ENCODE results near the gene CCDC158. TPM values are rescaled to one million over a fixed set of nuclear protein-coding genes. Genes with fewer than 3 reads are reported as not detected.

The CCDC158 gene
- total and polyA plus RNA-seq, 12 donors: 0.01 to 1.0 (median 0.29) TPM

DNA sequence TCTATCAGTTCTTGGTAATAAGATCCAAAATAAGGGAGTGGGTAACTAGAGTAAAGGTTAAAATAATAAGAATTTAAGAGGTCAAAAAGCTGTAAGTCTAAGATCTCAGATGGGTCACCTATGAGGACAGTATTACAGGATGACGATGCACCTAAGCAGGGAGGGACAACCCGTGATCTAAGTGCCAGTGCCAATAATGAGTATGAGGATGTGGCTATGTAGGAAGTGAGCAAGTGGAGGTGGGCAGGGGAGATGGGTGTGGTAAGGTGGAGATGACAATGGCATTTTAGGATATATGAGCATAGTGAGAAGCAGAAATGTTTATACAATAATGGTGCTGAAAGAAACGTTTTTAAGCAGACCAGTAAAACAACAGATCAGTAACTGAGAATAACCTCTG, 19.3 kb downstream of the CCDC158 start:
- Histone ChIP-seq H3K27ac (no peak overlapping the region), H3K36me3 (no peaks in the 10 kb centered on the region), H3K9me3 (no peaks in the 10 kb centered on the region), H3K27me3 (peaks cover 0 to 8% (median 0%) of the 10 kb centered on the region in 7 donors), H3K4me3 (no peak overlapping the region), H3K4me1 (no peaks in the 10 kb centered on the region)
- ATAC-seq (no peak), DNase-seq (no peak)
- intact Hi-C loops (cut with DNase I): no loop called here
- TF ChIP-seq, protein P1, sequence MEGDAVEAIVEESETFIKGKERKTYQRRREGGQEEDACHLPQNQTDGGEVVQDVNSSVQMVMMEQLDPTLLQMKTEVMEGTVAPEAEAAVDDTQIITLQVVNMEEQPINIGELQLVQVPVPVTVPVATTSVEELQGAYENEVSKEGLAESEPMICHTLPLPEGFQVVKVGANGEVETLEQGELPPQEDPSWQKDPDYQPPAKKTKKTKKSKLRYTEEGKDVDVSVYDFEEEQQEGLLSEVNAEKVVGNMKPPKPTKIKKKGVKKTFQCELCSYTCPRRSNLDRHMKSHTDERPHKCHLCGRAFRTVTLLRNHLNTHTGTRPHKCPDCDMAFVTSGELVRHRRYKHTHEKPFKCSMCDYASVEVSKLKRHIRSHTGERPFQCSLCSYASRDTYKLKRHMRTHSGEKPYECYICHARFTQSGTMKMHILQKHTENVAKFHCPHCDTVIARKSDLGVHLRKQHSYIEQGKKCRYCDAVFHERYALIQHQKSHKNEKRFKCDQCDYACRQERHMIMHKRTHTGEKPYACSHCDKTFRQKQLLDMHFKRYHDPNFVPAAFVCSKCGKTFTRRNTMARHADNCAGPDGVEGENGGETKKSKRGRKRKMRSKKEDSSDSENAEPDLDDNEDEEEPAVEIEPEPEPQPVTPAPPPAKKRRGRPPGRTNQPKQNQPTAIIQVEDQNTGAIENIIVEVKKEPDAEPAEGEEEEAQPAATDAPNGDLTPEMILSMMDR (IDR thresholded peaks at IDR 0.05): no peak
- 77 to 84% methylated on average over 3 of the region's 3 CpGs for WGBS, 2 donors

DNA sequence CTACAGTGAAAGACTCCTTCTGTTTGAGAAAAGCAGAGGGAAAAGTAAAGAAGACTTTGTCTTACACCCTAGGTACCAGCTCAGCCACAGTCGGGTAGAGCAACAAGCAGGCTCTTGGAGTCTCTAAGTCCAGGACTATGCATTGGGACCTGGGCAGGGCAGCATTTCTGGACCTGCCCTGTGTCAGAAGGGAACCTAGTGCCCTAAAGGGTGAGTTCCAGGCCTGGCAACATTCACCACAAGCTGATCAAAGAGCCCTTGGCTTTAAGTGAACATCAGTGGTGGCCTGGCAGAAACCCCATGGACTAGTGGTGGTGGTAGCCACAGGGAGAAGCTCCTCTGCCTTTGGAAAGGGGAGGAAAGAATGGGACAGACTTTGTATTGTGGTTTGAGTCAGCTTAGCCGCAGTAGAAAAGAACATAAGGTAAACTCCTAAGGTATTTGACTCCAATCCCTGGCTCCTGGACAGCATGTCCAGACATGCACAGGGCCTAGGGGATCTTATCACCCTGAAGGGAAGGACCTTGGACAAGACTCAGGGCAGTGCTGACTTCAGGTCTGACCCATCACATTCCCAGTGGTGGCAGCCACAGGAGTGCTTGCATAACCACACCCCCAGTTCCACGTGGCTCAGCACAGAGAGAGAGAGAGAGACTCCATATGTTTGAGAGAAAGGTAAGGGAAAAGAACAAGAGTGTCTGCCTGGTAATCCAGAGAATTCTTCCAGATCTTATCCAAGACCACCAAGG, 32.6 kb downstream of the CCDC158 start:
- Histone ChIP-seq H3K4me3 (no peak overlapping the region), H3K27me3 (no peaks in the 10 kb centered on the region), H3K36me3 (no peaks in the 10 kb centered on the region), H3K4me1 (no peaks in the 10 kb centered on the region), H3K27ac (no peak overlapping the region), H3K9me3 (peaks cover 0 to 44% (median 5%) of the 10 kb centered on the region in 11 donors)
- 73 to 83% methylated on average over 3 of the region's 3 CpGs for WGBS, 2 donors
- TF ChIP-seq, protein P1 (IDR thresholded peaks at IDR 0.05): no peak
- intact Hi-C loops (cut with DNase I): no loop called here
- no peak for DNase-seq
- no peak for ATAC-seq

DNA sequence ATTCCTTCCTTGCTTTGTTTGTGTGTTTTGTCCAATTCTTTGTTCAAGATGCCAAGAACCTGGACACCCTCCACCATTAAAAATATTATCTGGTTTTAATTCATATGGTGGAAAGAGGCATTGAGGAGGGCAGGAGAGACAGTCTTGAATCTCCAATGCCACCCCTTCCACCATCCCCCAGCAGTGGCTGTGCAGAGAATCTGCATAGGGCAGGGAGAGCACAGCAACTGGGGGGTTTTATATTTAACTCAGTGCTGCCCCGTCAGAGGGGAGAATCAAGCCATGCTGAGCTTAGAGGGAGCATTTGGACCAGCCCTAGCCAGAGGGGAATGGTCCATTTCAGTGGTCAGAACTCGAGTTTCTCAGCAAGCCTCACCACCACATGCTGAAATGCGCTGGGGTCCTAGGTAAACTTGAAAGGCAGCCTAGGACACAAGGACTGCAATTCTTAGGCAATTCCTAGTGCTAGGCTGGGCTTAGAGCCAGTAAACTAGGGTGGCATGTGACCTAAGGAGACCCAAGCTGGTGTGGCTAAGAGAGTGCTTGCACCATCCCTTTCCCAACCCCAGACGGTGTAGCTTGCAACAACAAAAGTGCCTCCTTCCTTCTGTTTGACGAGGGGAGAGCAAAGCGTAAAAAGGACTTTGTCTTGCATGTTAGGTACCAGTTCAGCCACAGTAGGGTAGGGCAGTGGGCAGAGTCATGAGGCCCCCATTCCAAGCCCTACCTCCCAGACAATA, 34.2 kb downstream of the CCDC158 start:
- H3K36me3 ChIP-seq: no peaks in the 10 kb centered on the region
- no peak overlapping the region for H3K4me3 ChIP-seq
- DNase-seq: no peak
- TF ChIP-seq, protein P1 (IDR thresholded peaks at IDR 0.05): no peak
- no peaks in the 10 kb centered on the region for H3K27me3 ChIP-seq
- ATAC-seq: peak in 1 of 8 donors; percentile 18
- H3K9me3 ChIP-seq: peaks cover 0 to 31% (median 5%) of the 10 kb centered on the region in 11 donors
- H3K27ac ChIP-seq: no peak overlapping the region
- WGBS, 2 donors: 84 to 87% methylated on average over 6 of the region's 6 CpGs
- H3K4me1 ChIP-seq: no peaks in the 10 kb centered on the region
- intact Hi-C loops (cut with DNase I): no loop called here

DNA sequence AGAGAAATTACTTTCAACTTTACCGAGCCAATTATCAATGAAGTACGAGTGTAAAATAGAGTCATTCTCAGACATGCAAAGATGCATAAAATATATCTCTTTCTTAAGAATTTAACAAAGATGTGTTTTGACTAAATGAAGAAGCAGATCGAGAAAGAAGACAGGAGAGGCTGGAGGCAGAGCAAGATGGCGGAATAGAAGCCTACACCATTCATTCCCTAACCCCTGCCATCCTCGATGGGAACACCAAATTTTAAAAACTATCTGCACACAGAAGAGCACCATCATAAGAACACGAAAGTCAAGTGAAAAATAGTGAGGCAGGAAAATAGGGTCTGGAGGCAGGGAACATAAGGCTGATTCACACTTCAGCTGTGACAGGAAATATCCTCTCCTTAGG, 35.0 kb downstream of the CCDC158 start:
- H3K27ac ChIP-seq: no peak overlapping the region
- DNase-seq (no peak), ATAC-seq (no peak)
- intact Hi-C loops (cut with DNase I): no loop called here
- no peaks in the 10 kb centered on the region for H3K4me1 ChIP-seq
- WGBS, 2 donors: 90 to 91% methylated on average over 6 of the region's 6 CpGs
- no peaks in the 10 kb centered on the region for H3K36me3 ChIP-seq
- H3K4me3 ChIP-seq: no peak overlapping the region
- peaks cover 0 to 27% (median 5%) of the 10 kb centered on the region in 11 donors for H3K9me3 ChIP-seq
- no peaks in the 10 kb centered on the region for H3K27me3 ChIP-seq
- TF ChIP-seq, protein P1 (IDR thresholded peaks at IDR 0.05): no peak
